ENCODE data around the gene PRXL2A. TPM values are rescaled to one million over a fixed set of nuclear protein-coding genes. Genes with fewer than 3 reads are reported as not detected.
"Not testable (repeated sequence)": the region's sequence is repeated elsewhere in the genome, so short reads cannot be mapped to it uniquely, and the experiment has no call there.

Gene PRXL2A
- 100 to 1,000 TPM in 2 of 4 donors, 10 to 100 TPM in 2; 68.0 to 185 (median 103) TPM for total RNA-seq

- Histone ChIP-seq H3K4me1 (peaks cover 47 to 75% (median 54%) of the 10 kb centered on the region in 3 donors), H3K27ac (peak within 1 kb of the TSS; percentile 79 to 90 (median 88)), H3K4me3 (peak within 1 kb of the TSS; percentile 53 to 75 (median 68)), H3K9me3 (no peaks in the 10 kb centered on the region), H3K27me3 (no peaks in the 10 kb centered on the region), H3K36me3 (no peaks in the 10 kb centered on the region)
- intact Hi-C loops (cut with DNase I), result no loop called here
- no peak for DNase-seq
- TF ChIP-seq POLR2A (IDR thresholded peaks at IDR 0.05) (peak in 2 of 4 donors; percentile 42 to 66), CTCF (IDR thresholded peaks at IDR 0.05) (peak in 2 of 6 experiments; percentile 7 to 9)
- 1 to 4% methylated on average over 5 to 13 of the region's 96 CpGs for WGBS, 2 donors
Measured at GRCh38 chr10:80408242-80409101, at the start of gene PRXL2A. Gene PRXL2A, plus strand, starts transcription at chr10:80408551. Its CDS starts 11,917 bp downstream, at chr10:80420468.

GRCh38 chr10:80358925-80359324 lies 49.4 kb upstream of the PRXL2A start:
- Histone ChIP-seq H3K4me1 (peaks cover 15 to 18% (median 16%) of the 10 kb centered on the region in 3 donors), H3K27me3 (peaks cover 0 to 37% (median 0%) of the 10 kb centered on the region in 4 donors)
- H3K9me3 ChIP-seq; H3K27ac ChIP-seq; H3K36me3 ChIP-seq; DNase-seq; intact Hi-C loops (cut with DNase I); H3K4me3 ChIP-seq: not testable (repeated sequence)
- WGBS, 2 donors, result 0 to 43% methylated on average over 1 to 2 of the region's 2 CpGs

- Histone ChIP-seq H3K4me1 (peaks cover 15 to 18% (median 16%) of the 10 kb centered on the region in 3 donors), H3K27me3 (peaks cover 0 to 33% (median 0%) of the 10 kb centered on the region in 4 donors), H3K4me3 (no peak overlapping the region), H3K27ac (no peak overlapping the region), H3K9me3 (no peaks in the 10 kb centered on the region), H3K36me3 (no peaks in the 10 kb centered on the region)
- 75 to 98% methylated on average over 2 to 11 of the region's 22 CpGs for WGBS, 2 donors
- TF ChIP-seq POLR2A (IDR thresholded peaks at IDR 0.05) (no peak), CTCF (IDR thresholded peaks at IDR 0.05) (no peak)
- intact Hi-C loops (cut with DNase I), result no loop called here
- DNase-seq, result no peak
Measured at GRCh38 chr10:80359644-80360043, 48.7 kb upstream of the PRXL2A start.

- H3K9me3 ChIP-seq, result peaks cover 0 to 22% (median 6%) of the 10 kb centered on the region in 3 donors
- intact Hi-C loops (cut with DNase I), result no loop called here
- no peak overlapping the region for H3K4me3 ChIP-seq
- no peak overlapping the region for H3K27ac ChIP-seq
- H3K36me3 ChIP-seq, result no peaks in the 10 kb centered on the region
- WGBS, 2 donors, result 0 to 33% methylated on average over 1 of the region's 1 CpG
- TF ChIP-seq POLR2A (IDR thresholded peaks at IDR 0.05), result no peak
- no peaks in the 10 kb centered on the region for H3K27me3 ChIP-seq
- DNase-seq, result no peak
- H3K4me1 ChIP-seq, result no peaks in the 10 kb centered on the region
Measured at GRCh38 chr10:80365510-80365909, 42.8 kb upstream of the PRXL2A start.

- Histone ChIP-seq H3K36me3 (no peaks in the 10 kb centered on the region), H3K4me1 (no peaks in the 10 kb centered on the region), H3K27ac (no peak overlapping the region), H3K27me3 (no peaks in the 10 kb centered on the region), H3K9me3 (peaks cover 0 to 18% (median 5%) of the 10 kb centered on the region in 3 donors), H3K4me3 (no peak overlapping the region)
- intact Hi-C loops (cut with DNase I), result no loop called here
- 73 to 87% methylated on average over 5 to 6 of the region's 6 CpGs for whole genome bisulfite sequencing, 2 donors
- no peak for DNase-seq
- TF ChIP-seq CTCF (IDR thresholded peaks at IDR 0.05) (no peak), POLR2A (IDR thresholded peaks at IDR 0.05) (no peak)
Measured at GRCh38 chr10:80371467-80371866, 36.9 kb upstream of the PRXL2A start.

- TF ChIP-seq CTCF (IDR thresholded peaks at IDR 0.05) (no peak), POLR2A (IDR thresholded peaks at IDR 0.05) (no peak)
Measured at GRCh38 chr10:80372675-80373074, 35.7 kb upstream of the PRXL2A start.

More at GRCh38 chr10:80372675-80373074, 35.7 kb upstream of the PRXL2A start:
- no peak overlapping the region for H3K27ac ChIP-seq
- H3K9me3 ChIP-seq, result peaks cover 0 to 6% (median 0%) of the 10 kb centered on the region in 3 donors
- intact Hi-C loops (cut with DNase I), result no loop called here
- no peaks in the 10 kb centered on the region for H3K4me1 ChIP-seq
- DNase-seq, result no peak
- no peaks in the 10 kb centered on the region for H3K27me3 ChIP-seq
- no peak overlapping the region for H3K4me3 ChIP-seq
- H3K36me3 ChIP-seq, result no peaks in the 10 kb centered on the region
- WGBS, 2 donors, result 74 to 76% methylated on average over 5 of the region's 5 CpGs

Measured in esophagus squamous epithelium (tissue), 5 donors.